ENCODE measurements around the gene UBE2E1. TPM values are rescaled to one million over a fixed set of nuclear protein-coding genes. Genes with fewer than 3 reads are reported as not detected.
"Not testable (repeated sequence)": the region's sequence is repeated elsewhere in the genome, so short reads cannot be mapped to it uniquely, and the experiment has no call there.

Gene UBE2E1
- polyA plus RNA-seq, 3 donors = 142 to 162 (median 142) TPM

DNA sequence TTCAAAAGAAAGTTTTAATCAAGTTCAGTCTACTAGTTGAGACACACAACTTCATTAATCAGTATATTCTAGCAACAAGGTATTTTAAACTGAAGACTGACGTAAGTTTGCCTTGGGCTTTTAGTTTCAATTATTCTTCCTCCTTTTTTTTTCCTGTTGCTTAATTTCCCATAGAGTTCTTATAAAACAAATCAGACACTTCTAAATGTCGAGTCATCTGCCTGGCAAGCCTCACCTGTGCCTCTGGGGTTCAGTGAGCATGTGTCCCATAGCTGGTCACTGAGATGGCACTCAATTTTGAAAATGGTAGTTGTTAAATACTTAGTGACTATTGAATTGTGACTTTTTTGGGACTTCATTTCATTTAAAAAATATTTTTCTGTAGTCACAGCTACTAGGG, 83.6 kb downstream of the UBE2E1 start:
- no peak for DNase-seq (ENCODE audit: extremely low read depth in 1 of 11, low read depth in 9 of 11, low spot score in 4 of 11)

DNA sequence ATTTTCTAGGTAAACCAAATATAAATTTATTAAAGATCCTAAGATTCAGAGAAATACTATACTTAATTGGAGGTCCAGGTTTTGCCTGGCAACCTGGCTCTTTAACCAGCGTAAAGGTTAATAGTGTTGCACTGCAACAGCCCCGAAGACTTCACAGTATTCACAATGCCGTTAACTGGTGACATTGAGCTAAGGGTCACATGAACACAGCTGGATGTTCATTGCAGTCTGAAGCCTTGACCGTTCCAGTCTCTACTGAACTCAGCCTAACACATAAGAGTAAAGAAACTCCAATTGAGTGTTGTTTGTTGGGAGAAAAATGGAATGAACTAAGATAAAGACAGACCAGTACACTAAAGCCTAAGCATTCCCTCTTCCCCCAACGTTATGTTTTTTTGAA, 84.2 kb downstream of the UBE2E1 start:
- no peak for DNase-seq (ENCODE audit: extremely low read depth in 1 of 11, low read depth in 9 of 11, low spot score in 4 of 11)

DNA sequence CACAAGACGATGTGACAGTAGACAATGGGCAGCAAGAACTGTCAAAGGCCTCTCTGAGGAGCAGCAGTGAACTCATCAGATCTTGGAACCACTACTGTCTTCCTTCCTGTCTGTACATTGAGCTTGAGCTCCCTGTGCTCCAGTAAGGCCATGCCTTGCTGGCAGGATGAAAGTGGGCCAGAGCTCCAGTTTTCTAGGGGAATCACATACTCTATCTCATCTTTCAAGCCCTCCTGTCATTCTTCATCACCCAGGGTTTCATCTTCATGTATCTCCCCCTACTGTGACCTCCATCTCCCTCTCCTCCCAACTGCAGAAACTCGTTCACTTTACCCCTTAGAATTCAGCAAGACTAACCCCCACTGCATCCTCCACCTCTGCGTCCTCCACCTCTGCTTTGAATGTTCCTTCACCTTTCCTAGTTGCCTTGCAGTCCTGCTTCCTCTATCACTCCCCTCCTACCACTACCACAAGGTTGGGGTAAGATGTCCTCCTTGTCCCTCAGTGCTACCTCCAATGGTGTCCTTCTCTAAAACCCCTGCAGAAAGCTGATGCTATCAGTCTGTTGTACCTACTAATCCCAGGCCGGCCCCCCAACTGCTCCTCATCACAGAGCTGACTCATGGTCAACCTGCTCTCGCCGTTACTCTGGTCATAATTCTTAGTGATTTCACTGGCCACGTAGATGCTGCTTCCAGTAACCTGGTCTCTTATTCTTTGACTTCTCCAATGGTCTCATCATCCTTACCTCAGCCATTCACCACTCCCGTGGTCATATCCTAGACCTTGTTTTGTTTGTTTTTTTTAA, 88.7 kb downstream of the UBE2E1 start:
- DNase-seq (ENCODE audit: extremely low read depth in 1 of 11, low read depth in 9 of 11, low spot score in 4 of 11) = no peak

DNA sequence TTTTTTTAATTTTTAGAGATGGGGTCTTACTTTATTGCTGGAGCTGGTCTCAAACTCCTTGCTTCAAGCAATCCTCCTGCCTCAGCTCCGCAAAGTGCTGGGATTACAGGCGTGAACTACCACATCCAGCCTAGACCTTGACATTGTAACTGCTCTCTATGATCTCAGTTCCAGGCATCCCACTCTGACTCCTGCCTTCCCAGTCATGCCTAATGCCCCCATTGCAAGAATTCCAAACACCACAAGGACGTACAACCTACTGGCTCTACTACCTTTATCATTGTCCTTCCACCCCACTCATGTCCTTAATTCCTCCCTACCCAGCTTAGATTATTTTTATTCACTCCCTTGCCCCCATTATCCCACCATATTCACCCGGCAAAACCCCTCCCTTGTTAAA, 89.4 kb downstream of the UBE2E1 start:
- no peak for DNase-seq (ENCODE audit: extremely low read depth in 1 of 11, low read depth in 9 of 11, low spot score in 4 of 11)

DNA sequence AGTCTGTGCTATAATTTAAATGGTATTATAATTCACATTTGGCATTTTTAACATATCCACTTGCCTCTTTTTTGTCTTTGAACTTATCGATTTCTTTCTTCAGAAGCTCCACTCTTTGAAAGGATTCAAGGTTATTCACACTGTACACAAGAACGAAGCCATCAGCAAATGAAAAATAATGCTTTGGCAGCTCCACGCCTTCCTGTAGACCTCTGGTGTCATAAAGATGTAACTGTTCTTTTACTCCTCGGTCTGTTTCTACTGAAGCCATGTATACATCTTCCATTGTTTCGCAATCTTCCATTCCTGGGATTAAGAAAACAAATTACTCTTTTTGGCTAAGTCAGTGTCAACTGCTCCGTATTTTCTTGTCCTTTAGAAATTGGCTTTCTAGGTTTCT, 95.0 kb downstream of the UBE2E1 start:
- DNase-seq (ENCODE audit: extremely low read depth in 1 of 11, low read depth in 9 of 11, low spot score in 4 of 11) = no peak

DNA sequence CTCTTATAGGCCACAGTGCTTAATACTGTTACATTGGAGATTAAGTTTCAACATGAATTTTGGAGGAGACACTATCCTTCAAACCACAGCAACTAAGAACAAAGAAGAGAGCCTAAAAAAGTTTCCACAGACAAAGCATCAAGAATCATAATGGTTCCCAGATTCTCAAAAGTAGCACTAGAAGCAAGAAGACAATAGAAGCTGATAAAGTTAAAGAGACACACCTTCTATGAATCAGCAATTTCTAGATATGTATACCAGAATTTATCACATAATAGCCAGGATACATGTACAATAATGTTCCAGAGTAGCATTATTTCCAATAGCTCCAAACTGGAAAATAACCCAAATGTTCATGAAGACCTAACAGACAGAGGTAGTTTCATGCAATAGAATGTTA, 98.8 kb downstream of the UBE2E1 start:
- no peak for DNase-seq (ENCODE audit: extremely low read depth in 1 of 11, low read depth in 9 of 11, low spot score in 4 of 11)

DNA sequence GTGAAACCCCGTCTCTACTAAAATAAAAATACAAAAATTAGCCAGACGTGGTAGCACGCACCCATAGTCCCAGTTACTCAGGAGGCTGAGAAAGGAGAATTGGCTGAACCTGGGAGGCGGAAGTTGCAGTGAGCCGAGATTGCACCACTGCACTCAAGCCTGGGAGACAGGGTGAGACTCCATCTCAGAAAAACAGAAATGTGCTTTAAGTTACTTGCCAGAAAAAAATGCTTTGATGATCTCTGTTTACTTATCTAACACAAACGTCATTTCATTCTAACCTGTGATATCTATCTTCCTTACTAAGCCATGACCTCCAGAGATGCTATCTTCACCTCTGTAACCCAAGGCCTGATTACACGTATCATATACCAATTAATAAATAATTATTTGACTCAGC, 103.6 kb downstream of the UBE2E1 start:
- no peak for DNase-seq (ENCODE audit: extremely low read depth in 1 of 11, low read depth in 9 of 11, low spot score in 4 of 11)

DNA sequence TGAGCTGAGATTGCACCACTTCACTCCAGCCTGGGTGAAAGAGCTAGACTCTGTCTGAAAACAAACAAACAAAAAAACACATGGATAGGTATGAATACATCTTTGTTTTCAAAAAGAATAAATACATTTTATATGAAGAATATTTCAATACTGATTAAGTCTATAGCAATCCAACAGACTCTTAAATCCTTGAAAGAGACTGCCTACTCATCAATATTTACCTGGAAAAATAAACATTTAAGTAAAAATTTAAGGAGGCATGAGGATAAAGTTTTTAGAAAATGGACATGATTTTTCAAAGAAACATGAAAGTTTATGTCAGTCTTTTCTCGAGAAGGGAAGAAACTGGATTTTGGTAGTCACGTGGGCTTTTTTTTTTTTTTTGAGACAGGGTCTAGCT, 105.6 kb downstream of the UBE2E1 start:
- DNase-seq (ENCODE audit: extremely low read depth in 1 of 11, low read depth in 9 of 11, low spot score in 4 of 11) = no peak

DNA sequence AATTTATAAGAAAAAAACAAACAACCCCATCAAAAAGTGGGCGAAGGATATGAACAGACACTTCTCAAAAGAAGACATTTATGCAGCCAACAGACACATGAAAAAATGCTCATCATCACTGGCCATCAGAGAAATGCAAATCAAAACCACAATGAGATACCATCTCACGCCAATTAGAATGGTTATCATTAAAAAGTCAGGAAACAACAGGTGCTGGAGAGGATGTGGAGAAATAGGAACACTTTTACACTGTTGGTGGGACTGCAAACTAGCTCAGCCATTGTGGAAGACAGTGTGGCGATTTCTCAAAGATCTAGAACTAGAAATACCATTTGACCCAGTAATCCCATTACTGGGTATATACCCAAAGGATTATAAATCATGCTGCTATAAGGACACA, 106.6 kb downstream of the UBE2E1 start:
- not testable (repeated sequence) for DNase-seq (ENCODE audit: extremely low read depth in 1 of 11, low read depth in 9 of 11, low spot score in 4 of 11)

DNA sequence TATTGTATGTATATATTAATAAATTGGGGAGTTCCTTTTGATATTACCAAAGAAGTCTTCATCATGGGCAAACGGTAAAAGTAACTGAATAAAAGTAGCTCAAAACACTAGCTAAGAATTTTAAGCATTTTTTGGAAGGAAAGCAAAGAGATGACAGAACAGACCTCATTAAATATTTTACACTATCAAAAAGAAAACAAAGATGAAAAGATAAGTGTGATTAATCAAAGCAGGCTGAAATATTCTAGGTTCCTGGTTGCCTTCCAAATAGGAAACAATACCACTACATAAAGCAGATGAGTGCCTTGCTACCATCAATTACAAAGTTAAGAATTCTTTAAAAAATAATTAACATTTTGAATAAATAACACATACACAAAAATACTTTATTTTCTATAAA, 107.4 kb downstream of the UBE2E1 start:
- DNase-seq (ENCODE audit: extremely low read depth in 1 of 11, low read depth in 9 of 11, low spot score in 4 of 11) = no peak

DNA sequence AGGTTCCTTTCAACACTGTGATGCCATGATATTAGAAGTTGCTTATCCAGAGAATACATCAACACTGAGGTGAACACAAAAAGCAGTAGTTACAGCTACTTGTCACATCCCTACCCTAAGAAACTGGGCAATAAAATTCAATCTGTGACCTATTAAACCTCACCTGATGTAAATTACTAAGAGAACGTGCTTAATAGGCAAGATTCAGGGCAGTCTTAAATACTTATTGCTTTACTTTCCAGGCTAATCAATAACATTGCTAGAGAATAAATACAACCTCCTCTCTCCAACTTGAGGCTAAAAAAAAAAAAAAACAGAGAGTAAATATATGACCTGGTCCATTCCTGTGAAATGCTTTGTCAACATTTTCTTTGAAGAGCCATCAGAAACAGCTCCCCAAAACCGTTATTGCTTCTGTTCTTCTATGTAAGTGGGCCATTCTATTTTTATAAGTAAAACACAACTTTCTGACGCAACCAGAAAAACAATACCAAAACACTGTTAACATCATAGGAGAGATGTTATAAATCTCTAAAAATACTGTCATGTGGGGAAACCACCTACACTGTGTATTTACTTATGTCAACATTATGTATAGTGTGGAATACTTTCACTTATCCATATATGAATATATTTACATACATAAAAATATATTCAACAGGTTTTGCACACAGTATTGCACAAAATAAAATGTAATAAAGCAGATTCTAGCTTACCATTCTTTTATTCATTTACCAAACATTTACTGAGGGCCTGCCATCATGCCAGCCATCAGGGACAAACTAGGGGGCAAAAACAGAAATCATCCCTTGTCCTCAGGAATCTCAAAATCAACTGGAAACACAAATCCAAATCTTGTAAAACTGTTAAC, 108.4 kb downstream of the UBE2E1 start:
- no peak for DNase-seq (ENCODE audit: extremely low read depth in 1 of 11, low read depth in 9 of 11, low spot score in 4 of 11)

DNA sequence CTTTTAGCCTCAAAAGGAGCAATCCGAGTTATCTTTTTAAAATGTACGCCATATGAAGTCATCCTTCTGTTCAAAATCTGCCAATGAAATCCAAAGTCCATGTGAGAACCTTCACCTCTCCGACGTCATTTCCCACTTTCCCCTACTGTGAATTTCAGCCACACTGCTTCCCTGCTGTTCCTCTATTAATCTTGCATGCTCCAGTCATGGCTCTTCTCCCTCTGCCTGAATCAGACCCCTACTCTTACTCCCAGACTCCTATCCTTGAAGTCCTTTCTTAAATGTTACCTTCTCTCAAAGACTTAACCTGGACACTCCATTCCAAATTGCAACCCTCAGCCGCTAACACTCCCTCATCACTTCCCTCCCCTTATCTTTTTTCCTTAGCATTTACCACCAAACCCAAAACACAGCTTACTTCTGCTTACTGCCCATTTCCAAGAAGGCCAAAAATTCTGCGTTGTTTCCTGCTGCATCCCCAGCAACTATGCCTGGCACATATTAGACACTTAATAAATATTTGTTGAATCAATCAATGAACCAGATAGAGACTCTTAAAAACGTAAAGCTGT, 109.9 kb downstream of the UBE2E1 start:
- DNase-seq (ENCODE audit: extremely low read depth in 1 of 11, low read depth in 9 of 11, low spot score in 4 of 11) = no peak

DNA sequence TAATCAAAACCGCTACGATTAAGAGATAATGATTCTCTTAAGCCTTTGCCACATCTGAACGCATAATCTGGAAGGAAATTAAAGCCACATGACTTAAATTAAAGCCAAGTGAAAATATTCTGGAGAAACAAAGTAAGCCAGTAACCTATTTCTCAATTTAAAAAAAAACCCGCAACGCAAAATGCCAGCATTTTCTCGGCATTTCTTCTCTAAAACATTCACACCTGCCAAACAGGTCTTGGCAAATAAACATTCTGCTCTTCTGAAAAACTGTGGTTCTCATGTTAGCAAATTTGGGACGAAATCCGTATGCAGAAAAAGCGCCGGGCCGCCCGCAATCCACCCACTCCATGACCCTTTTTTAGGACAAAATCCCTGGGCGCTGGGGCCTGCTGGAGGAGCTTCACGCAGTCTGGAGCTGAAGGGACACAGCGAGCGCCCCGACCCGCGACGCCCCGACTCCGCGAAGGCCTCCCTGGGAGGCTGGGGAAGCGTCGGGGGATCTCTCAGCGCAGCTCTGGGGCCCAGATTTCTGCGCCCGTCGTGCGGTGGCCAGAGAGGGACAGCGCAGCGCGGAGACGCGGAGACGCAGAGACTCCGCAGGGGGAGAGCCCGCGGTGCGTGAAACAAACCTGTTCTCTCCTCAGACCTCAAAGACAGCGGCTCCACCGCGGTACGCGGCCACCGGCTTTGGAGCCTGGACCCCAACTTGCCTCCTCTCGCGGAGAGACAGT, 110.6 kb downstream of the UBE2E1 start:
- no peak for DNase-seq (ENCODE audit: extremely low read depth in 1 of 11, low read depth in 9 of 11, low spot score in 4 of 11)

DNA sequence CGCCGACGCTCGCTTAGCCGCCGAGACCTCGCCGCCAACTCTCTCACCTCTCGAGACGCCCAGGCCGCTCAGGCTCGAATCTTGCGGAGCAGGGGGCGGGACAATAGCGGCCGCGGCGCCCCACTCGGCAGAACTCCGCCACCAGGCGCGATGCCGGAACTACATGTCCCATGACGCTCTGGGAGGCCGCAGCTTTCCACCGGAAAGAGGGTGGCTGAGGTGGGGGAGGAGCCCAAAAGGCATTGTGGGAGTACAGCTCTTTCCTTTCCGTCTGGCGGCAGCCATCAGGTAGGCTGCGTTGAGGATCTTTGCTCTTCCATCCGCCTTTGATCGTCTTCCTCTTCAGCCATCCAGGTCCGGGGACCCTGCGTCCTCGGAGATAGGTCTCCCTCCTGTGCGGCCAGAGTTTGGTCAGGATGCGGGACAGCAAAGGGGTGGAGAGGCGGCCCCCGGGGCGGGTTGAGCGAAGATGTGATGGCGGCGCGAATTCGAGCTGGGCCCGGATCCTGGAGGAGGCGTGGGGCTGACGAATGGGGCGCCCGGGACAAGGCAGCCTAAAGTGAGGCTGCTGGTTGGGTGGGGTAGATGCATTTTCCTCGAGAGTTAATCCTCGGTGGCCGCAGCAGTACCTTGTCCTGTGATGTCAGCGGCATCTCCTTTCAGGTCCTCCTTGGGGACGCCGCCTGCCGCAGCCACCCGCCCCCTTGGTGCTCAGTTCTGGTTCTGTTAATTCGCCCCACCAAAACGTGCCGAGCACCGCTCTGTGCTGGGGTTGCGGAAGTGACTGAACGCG, 111.3 kb downstream of the UBE2E1 start, which contains the start of the genes NKIRAS1 and RPL15:
Gene NKIRAS1 (minus strand): TSS at position 105 of the 793 bp plus-strand sequence. CDS start 6,086 bp downstream, outside the sequence.
Gene RPL15 (plus strand): TSS at position 247 of the 793 bp plus-strand sequence. CDS start 728 bp downstream, outside the sequence.
- DNase-seq (ENCODE audit: extremely low read depth in 1 of 11, low read depth in 9 of 11, low spot score in 4 of 11) = peak; percentile 90 to 98 (median 96)

DNA sequence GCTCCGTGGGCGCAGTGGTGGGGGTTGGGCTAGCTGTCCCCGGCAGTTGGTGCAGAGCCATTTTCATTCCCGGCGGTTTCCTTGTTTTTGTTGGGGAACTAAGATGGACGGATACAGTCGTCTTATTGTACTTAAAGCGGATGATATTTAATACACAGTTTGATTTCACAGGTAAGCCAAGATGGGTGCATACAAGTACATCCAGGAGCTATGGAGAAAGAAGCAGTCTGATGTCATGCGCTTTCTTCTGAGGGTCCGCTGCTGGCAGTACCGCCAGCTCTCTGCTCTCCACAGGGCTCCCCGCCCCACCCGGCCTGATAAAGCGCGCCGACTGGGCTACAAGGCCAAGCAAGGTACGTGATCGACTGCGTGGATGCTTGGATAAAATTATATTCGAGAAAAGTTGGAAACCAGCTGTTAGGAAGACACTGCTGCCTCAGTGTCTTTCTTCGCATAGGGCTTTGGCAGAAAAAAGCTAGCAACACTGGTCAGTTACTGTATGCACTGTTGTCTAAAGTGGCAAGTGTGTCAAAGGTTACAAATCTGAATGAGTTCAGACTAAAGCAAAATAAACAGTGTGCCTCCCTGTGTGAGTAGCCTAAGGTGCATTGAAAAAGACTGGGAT, 112.0 kb downstream of the UBE2E1 start:
- peak in 9 of 11 donors; percentile 39 to 64 (median 50) for DNase-seq (ENCODE audit: extremely low read depth in 1 of 11, low read depth in 9 of 11, low spot score in 4 of 11)

DNA sequence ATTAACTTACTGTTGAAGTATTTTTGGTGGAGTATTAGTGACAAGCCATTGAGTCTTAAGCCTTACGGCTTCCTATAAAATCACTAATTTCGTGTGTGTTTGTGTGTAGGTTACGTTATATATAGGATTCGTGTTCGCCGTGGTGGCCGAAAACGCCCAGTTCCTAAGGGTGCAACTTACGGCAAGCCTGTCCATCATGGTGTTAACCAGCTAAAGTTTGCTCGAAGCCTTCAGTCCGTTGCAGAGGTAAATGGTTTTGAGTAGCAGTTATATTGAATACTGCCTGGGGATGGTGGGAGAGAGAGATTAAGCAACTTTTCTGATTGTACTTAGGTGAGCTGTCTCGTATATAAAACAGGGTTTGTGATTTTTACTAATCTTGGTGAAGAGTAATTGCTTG, 112.6 kb downstream of the UBE2E1 start:
- DNase-seq (ENCODE audit: extremely low read depth in 1 of 11, low read depth in 9 of 11, low spot score in 4 of 11) = not testable (repeated sequence)

DNA sequence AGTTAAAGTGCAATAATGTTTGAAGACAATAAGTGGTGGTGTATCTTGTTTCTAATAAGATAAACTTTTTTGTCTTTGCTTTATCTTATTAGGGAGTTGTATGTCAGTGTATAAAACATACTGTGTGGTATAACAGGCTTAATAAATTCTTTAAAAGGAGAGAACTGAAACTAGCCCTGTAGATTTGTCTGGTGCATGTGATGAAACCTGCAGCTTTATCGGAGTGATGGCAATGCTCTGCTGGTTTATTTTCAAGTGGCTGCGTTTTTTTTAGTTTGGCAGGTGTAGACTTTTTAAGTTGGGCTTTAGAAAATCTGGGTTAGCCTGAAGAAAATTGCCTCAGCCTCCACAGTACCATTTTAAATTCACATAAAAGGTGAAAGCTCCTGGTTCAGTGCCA, 113.9 kb downstream of the UBE2E1 start:
- no peak for DNase-seq (ENCODE audit: extremely low read depth in 1 of 11, low read depth in 9 of 11, low spot score in 4 of 11)

DNA sequence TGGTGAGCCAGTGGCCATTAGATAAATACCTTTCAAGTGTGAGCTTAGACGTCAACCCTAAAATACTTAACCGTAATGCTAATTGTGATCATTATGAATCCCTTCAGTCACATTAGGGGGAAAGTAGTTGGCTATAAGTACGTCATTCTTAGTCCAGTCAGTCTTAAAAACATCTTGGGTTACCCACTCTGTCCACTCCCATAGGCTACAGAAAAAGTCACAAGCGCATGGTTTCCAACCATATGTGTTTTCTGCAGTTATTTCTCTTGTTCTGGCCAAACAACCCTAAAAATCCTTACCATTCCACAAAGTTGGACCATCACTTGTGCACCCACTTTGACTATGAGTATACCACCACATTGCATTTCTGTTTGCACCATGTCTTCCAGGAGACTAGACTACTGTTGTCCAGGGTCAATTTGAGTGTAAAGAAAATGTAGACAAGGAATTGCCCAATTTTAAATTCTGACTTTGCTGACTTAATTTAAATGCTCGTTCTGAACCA, 114.4 kb downstream of the UBE2E1 start:
- no peak for DNase-seq (ENCODE audit: extremely low read depth in 1 of 11, low read depth in 9 of 11, low spot score in 4 of 11)

Measured in renal cortex interstitium (tissue), 11 donors.